Measurements from ENCODE around the gene CD14.
"Not testable (repeated sequence)": the region's sequence is repeated elsewhere in the genome, so short reads cannot be mapped to it uniquely, and the experiment has no call there.

The CD14 gene

DNA sequence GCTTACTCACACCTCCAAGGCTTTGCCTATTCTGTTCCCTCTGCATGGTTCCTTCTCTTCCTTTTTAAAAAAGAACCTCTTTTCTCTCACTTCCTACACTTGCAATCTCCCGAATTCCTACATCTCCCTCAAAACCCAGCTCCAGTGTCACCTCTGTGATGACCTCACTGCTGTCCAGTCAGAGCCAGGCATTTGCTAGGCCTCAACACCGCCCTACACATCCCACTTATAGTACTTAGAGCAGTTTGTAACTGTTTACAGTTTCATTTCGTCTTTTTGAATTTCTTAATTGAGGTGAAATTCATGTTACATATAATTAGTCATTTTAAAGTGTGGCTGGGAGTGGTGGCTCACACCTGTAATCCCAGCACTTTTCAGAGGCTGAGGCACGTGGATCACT lies 30.8 kb downstream of the CD14 start:
- no peak overlapping the region for H3K4me3 ChIP-seq (ENCODE audit: insufficient read depth, low read depth, low read length, poor library complexity, severe bottlenecking)
- no peaks in the 10 kb centered on the region for H3K36me3 ChIP-seq (ENCODE audit: control insufficient read depth, insufficient read depth, low read length)
- no peak for DNase-seq
- H3K4me1 ChIP-seq (ENCODE audit: control insufficient read depth, insufficient read depth, low read length, poor library complexity, severe bottlenecking): no peaks in the 10 kb centered on the region
- no peak overlapping the region for H3K27ac ChIP-seq (ENCODE audit: insufficient read depth, low read length, poor library complexity, severe bottlenecking)
- H3K9me3 ChIP-seq (ENCODE audit: control insufficient read depth, low read length): no peaks in the 10 kb centered on the region
- no peaks in the 10 kb centered on the region for H3K27me3 ChIP-seq (replicated peaks; ENCODE audit: control insufficient read depth, insufficient read depth, low read length, poor library complexity, severe bottlenecking)

DNA sequence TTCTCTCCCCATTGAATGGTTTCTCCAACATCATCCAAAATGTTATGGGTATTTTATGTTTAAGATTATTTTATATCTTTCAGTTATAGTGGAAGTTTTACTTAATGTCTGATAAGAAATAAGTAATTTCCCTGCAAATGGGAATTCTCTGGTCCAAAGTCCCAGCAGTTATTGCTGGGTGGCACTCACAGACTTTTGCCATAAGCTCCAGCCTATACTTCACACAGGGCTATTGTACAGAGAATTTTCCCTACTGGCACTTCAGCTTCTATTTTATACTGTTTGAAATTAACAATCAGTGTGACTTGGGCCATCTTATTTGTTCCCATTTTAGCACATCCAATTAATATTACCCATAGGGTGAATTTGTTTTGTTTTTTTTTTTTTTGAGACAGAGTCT lies 32.9 kb downstream of the CD14 start:
- Histone ChIP-seq H3K4me1 (ENCODE audit: control insufficient read depth, insufficient read depth, low read length, poor library complexity, severe bottlenecking) (no peaks in the 10 kb centered on the region), H3K36me3 (ENCODE audit: control insufficient read depth, insufficient read depth, low read length) (no peaks in the 10 kb centered on the region), H3K9me3 (ENCODE audit: control insufficient read depth, low read length) (no peaks in the 10 kb centered on the region), H3K27ac (ENCODE audit: insufficient read depth, low read length, poor library complexity, severe bottlenecking) (no peak overlapping the region), H3K27me3 (replicated peaks; ENCODE audit: control insufficient read depth, insufficient read depth, low read length, poor library complexity, severe bottlenecking) (no peaks in the 10 kb centered on the region), H3K4me3 (ENCODE audit: insufficient read depth, low read depth, low read length, poor library complexity, severe bottlenecking) (no peak overlapping the region)
- DNase-seq: no peak

DNA sequence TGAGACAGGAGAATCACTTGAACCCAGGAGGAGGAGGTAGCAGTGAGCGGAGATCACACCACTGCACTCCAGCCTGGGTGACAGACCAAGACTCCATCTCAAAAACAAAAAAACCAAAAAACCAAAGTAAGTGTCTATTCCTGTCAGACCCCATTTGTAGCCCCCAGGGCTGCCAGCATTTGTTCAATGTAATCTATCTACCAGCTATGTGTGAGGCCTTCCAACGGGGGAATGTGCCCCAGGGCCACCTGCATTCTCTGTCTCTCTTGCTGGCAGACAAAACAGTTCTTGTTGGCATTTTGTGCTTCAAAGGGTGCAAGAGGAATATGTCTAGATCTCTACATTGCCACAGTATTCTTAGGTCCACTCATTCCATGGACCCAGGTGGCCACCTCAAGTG lies 34.1 kb downstream of the CD14 start:
- no peak overlapping the region for H3K4me3 ChIP-seq (ENCODE audit: insufficient read depth, low read depth, low read length, poor library complexity, severe bottlenecking)
- no peaks in the 10 kb centered on the region for H3K27me3 ChIP-seq (replicated peaks; ENCODE audit: control insufficient read depth, insufficient read depth, low read length, poor library complexity, severe bottlenecking)
- H3K36me3 ChIP-seq (ENCODE audit: control insufficient read depth, insufficient read depth, low read length): no peaks in the 10 kb centered on the region
- no peak overlapping the region for H3K27ac ChIP-seq (ENCODE audit: insufficient read depth, low read length, poor library complexity, severe bottlenecking)
- H3K9me3 ChIP-seq (ENCODE audit: control insufficient read depth, low read length): no peaks in the 10 kb centered on the region
- H3K4me1 ChIP-seq (ENCODE audit: control insufficient read depth, insufficient read depth, low read length, poor library complexity, severe bottlenecking): no peaks in the 10 kb centered on the region
- no peak for DNase-seq

GRCh38 chr5:140596321-140596741 lies 36.6 kb downstream of the CD14 start:
- no peak for DNase-seq
- no peak overlapping the region for H3K27ac ChIP-seq (ENCODE audit: insufficient read depth, low read length, poor library complexity, severe bottlenecking)
- no peaks in the 10 kb centered on the region for H3K36me3 ChIP-seq (ENCODE audit: control insufficient read depth, insufficient read depth, low read length)
- H3K27me3 ChIP-seq (replicated peaks; ENCODE audit: control insufficient read depth, insufficient read depth, low read length, poor library complexity, severe bottlenecking): no peaks in the 10 kb centered on the region
- H3K4me3 ChIP-seq (ENCODE audit: insufficient read depth, low read depth, low read length, poor library complexity, severe bottlenecking): no peak overlapping the region
- H3K4me1 ChIP-seq (ENCODE audit: control insufficient read depth, insufficient read depth, low read length, poor library complexity, severe bottlenecking): no peaks in the 10 kb centered on the region
- H3K9me3 ChIP-seq (ENCODE audit: control insufficient read depth, low read length): no peaks in the 10 kb centered on the region

DNA sequence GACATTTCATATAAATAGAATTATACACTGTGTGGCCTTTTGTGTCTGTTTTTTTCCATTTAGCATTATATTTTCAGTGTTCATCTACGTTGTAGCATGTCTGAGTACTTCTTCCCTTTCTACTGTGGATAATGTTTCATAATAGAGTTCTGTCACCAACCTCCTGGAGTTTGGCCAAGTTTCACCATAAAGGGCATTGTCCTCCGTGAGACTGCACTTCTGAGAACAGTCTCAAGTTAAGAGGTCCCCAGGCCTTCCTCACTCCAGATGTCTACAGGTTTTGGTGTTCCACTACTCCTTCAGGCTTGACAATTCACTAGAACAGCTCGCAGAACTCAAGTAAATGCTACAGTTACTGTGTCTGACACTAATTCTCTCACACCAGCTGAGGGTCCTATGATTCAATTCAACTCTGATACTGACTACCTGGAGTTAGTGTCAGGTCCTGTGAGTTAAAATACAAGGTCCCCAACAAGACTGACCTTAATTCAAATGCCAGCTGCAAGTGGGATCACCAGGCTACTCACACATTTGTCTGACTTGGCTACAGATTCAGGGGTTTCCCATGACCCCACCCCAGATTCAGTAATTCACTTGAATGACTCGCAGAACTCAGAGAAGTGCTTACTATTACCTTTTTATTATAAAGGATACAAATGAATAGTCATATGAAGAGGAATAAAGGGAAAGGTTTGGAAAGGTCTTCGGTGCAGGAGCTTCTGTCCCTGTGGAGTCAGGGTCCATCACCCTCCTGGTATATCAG lies 37.3 kb downstream of the CD14 start:
- H3K27me3 ChIP-seq (replicated peaks; ENCODE audit: control insufficient read depth, insufficient read depth, low read length, poor library complexity, severe bottlenecking): no peaks in the 10 kb centered on the region
- no peaks in the 10 kb centered on the region for H3K4me1 ChIP-seq (ENCODE audit: control insufficient read depth, insufficient read depth, low read length, poor library complexity, severe bottlenecking)
- no peaks in the 10 kb centered on the region for H3K9me3 ChIP-seq (ENCODE audit: control insufficient read depth, low read length)
- no peak overlapping the region for H3K27ac ChIP-seq (ENCODE audit: insufficient read depth, low read length, poor library complexity, severe bottlenecking)
- H3K4me3 ChIP-seq (ENCODE audit: insufficient read depth, low read depth, low read length, poor library complexity, severe bottlenecking): no peak overlapping the region
- H3K36me3 ChIP-seq (ENCODE audit: control insufficient read depth, insufficient read depth, low read length): no peaks in the 10 kb centered on the region
- DNase-seq: no peak

- Histone ChIP-seq H3K27me3 (replicated peaks; ENCODE audit: control insufficient read depth, insufficient read depth, low read length, poor library complexity, severe bottlenecking) (no peaks in the 10 kb centered on the region), H3K4me1 (ENCODE audit: control insufficient read depth, insufficient read depth, low read length, poor library complexity, severe bottlenecking) (no peaks in the 10 kb centered on the region), H3K9me3 (ENCODE audit: control insufficient read depth, low read length) (no peaks in the 10 kb centered on the region), H3K4me3 (ENCODE audit: insufficient read depth, low read depth, low read length, poor library complexity, severe bottlenecking) (no peak overlapping the region), H3K27ac (ENCODE audit: insufficient read depth, low read length, poor library complexity, severe bottlenecking) (no peak overlapping the region), H3K36me3 (ENCODE audit: control insufficient read depth, insufficient read depth, low read length) (no peaks in the 10 kb centered on the region)
- no peak for DNase-seq
Measured at GRCh38 chr5:140594169-140594568, 38.8 kb downstream of the CD14 start.

DNA sequence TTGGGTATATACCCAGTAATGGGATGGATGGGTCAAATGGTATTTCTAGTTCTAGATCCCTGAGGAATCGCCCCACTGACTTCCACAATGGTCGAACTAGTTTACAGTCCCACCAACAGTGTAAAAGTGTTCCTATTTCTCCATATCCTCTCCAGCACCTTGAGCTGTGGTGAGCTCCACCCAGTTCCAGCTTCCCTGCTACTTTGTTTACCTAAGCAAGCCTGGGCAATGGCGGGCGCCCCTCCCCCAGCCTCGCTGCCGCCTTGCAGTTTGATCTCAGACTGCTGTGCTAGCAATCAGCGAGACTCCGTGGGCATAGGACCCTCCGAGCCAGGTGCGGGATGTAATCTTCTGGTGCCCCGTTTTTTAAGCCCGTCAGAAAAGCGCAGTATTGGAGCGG lies 39.9 kb downstream of the CD14 start:
- H3K27me3 ChIP-seq (replicated peaks; ENCODE audit: control insufficient read depth, insufficient read depth, low read length, poor library complexity, severe bottlenecking); H3K36me3 ChIP-seq (ENCODE audit: control insufficient read depth, insufficient read depth, low read length); H3K9me3 ChIP-seq (ENCODE audit: control insufficient read depth, low read length); H3K4me1 ChIP-seq (ENCODE audit: control insufficient read depth, insufficient read depth, low read length, poor library complexity, severe bottlenecking); H3K27ac ChIP-seq (ENCODE audit: insufficient read depth, low read length, poor library complexity, severe bottlenecking); DNase-seq; H3K4me3 ChIP-seq (ENCODE audit: insufficient read depth, low read depth, low read length, poor library complexity, severe bottlenecking): not testable (repeated sequence)

DNA sequence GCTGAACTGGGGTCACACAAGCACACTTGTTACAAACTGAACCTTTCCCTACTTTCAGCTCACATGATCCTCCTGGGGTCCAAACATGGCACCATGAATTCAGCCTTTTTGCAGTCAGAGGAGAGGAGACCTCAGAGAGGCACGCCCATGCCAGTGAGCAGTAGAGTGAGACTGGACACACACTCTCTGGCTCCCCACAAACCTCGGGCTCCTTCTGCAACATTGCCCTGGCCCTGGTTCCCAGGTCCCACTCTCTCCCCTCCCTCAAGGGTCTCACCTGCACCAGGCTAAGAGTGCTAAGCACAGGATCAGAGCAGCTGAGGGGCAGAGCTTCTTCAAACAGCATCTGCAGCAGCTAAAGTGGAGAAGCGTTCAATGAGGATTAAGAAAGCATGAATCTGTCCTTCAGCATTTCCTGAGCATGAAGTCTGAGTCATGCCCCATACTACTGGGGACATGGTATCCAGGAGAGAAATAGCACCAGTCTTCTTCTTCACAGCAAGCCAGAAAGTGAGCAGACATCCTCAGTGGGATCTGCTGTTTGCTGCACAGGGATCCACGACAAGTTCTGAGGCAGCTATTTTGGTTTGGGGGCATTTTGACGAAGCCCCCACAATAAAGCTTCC lies 41.1 kb downstream of the CD14 start:
- no peak overlapping the region for H3K4me3 ChIP-seq (ENCODE audit: insufficient read depth, low read depth, low read length, poor library complexity, severe bottlenecking)
- DNase-seq: no peak
- H3K4me1 ChIP-seq (ENCODE audit: control insufficient read depth, insufficient read depth, low read length, poor library complexity, severe bottlenecking): no peaks in the 10 kb centered on the region
- H3K27ac ChIP-seq (ENCODE audit: insufficient read depth, low read length, poor library complexity, severe bottlenecking): no peak overlapping the region
- no peaks in the 10 kb centered on the region for H3K9me3 ChIP-seq (ENCODE audit: control insufficient read depth, low read length)
- no peaks in the 10 kb centered on the region for H3K27me3 ChIP-seq (replicated peaks; ENCODE audit: control insufficient read depth, insufficient read depth, low read length, poor library complexity, severe bottlenecking)
- H3K36me3 ChIP-seq (ENCODE audit: control insufficient read depth, insufficient read depth, low read length): no peaks in the 10 kb centered on the region

DNA sequence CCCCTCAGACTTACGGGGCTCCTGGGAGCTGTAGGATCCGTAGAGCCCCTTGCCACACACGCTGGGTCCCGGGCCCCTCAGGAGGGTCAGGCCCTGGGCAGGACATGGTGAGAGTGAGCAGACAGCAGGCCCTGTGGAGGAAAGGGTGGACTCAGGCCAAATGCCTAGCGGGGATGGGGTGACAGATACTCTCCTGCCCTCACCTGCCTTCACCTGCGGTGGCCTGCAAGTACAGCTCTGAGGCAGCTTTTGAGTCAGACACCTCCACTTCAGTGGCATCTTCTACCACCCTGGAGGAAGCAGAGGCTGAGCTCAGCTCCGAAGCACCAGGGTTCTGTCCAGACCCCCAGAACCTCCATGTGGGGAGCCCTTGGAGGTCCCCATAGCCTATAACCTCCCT lies 42.1 kb downstream of the CD14 start:
- H3K36me3 ChIP-seq (ENCODE audit: control insufficient read depth, insufficient read depth, low read length): no peaks in the 10 kb centered on the region
- no peaks in the 10 kb centered on the region for H3K9me3 ChIP-seq (ENCODE audit: control insufficient read depth, low read length)
- no peak for DNase-seq
- no peaks in the 10 kb centered on the region for H3K4me1 ChIP-seq (ENCODE audit: control insufficient read depth, insufficient read depth, low read length, poor library complexity, severe bottlenecking)
- H3K27me3 ChIP-seq (replicated peaks; ENCODE audit: control insufficient read depth, insufficient read depth, low read length, poor library complexity, severe bottlenecking): no peaks in the 10 kb centered on the region
- no peak overlapping the region for H3K27ac ChIP-seq (ENCODE audit: insufficient read depth, low read length, poor library complexity, severe bottlenecking)
- no peak overlapping the region for H3K4me3 ChIP-seq (ENCODE audit: insufficient read depth, low read depth, low read length, poor library complexity, severe bottlenecking)

GRCh38 chr5:140588311-140589070 lies 44.5 kb downstream of the CD14 start:
- DNase-seq: no peak
- Histone ChIP-seq H3K4me3 (ENCODE audit: insufficient read depth, low read depth, low read length, poor library complexity, severe bottlenecking) (no peak overlapping the region), H3K27ac (ENCODE audit: insufficient read depth, low read length, poor library complexity, severe bottlenecking) (no peak overlapping the region), H3K27me3 (replicated peaks; ENCODE audit: control insufficient read depth, insufficient read depth, low read length, poor library complexity, severe bottlenecking) (no peaks in the 10 kb centered on the region), H3K36me3 (ENCODE audit: control insufficient read depth, insufficient read depth, low read length) (no peaks in the 10 kb centered on the region), H3K4me1 (ENCODE audit: control insufficient read depth, insufficient read depth, low read length, poor library complexity, severe bottlenecking) (no peaks in the 10 kb centered on the region), H3K9me3 (ENCODE audit: control insufficient read depth, low read length) (no peaks in the 10 kb centered on the region)
